Mesendoderm (in vitro differentiated cells): ENCODE results near the gene ZP3.
"Not testable (repeated sequence)": the region's sequence is repeated elsewhere in the genome, so short reads cannot be mapped to it uniquely, and the experiment has no call there.

Source experiments
- DNase-seq: peaks from one replicate; pipeline ENCODE4 v3.0.0; 2013
- H2AK5ac ChIP-seq: 2 replicates; pipeline ENCODE4 v1.6.1; 2013; ENCODE audit warnings: low read length, inconsistent platforms
- H2BK120ac ChIP-seq: 2 replicates; pipeline ENCODE4 v1.6.1; 2013; ENCODE audit warnings: low read depth, mild to moderate bottlenecking, low read length, moderate library complexity, mixed read lengths
- H2BK15ac ChIP-seq: replicated peaks from 2 replicates; pipeline ENCODE4 v1.6.1; 2013; ENCODE audit warnings: low read depth, mild to moderate bottlenecking, moderate library complexity
- H2BK5ac ChIP-seq: 2 replicates; pipeline ENCODE4 v1.6.1; 2013; ENCODE audit warnings: low read length, inconsistent platforms
- H3K18ac ChIP-seq: 2 replicates; pipeline ENCODE4 v1.6.1; 2013; ENCODE audit warnings: mild to moderate bottlenecking, low read length, mixed read lengths
- H3K23ac ChIP-seq: one replicate; pipeline ENCODE4 v1.6.1; 2013; ENCODE audit warnings: low read length
- H3K27ac ChIP-seq: 2 replicates; pipeline ENCODE4 v1.5.1; 2013; ENCODE audit warnings: low read depth, mild to moderate bottlenecking, inconsistent platforms, low read length, moderate library complexity
- H3K27me3 ChIP-seq: 2 replicates; pipeline ENCODE4 v1.6.1; 2013; ENCODE audit warnings: low read length, control low read depth, mild to moderate bottlenecking, inconsistent platforms; ENCODE audit not compliant: insufficient read depth, poor library complexity
- H3K36me3 ChIP-seq: 2 replicates; pipeline ENCODE4 v1.6.1; 2013; ENCODE audit warnings: low read length, inconsistent platforms; ENCODE audit not compliant: control insufficient read depth, insufficient read depth
- H3K4ac ChIP-seq: one replicate; pipeline ENCODE4 v1.6.1; 2013; ENCODE audit warnings: low read depth, mild to moderate bottlenecking, low read length, moderate library complexity
- H3K4me1 ChIP-seq: 2 replicates; pipeline ENCODE4 v1.6.1; 2013; ENCODE audit warnings: low read depth, low read length, inconsistent platforms; ENCODE audit not compliant: control insufficient read depth
- H3K4me2 ChIP-seq: 2 replicates; pipeline ENCODE4 v1.6.1; 2013; ENCODE audit warnings: low read length
- H3K4me3 ChIP-seq: 2 replicates; pipeline ENCODE4 v1.5.1; 2013; ENCODE audit warnings: mild to moderate bottlenecking, low read length
- H3K56ac ChIP-seq: one replicate; pipeline ENCODE4 v1.6.1; 2013; ENCODE audit warnings: low read length
- H3K79me1 ChIP-seq: 2 replicates; pipeline ENCODE4 v1.6.1; 2013; ENCODE audit warnings: low read length, inconsistent platforms
- H3K79me2 ChIP-seq: 2 replicates; pipeline ENCODE4 v1.6.1; 2013; ENCODE audit warnings: mild to moderate bottlenecking, low read length; ENCODE audit not compliant: control insufficient read depth, insufficient read depth
- H3K9ac ChIP-seq: 2 replicates; pipeline ENCODE4 v1.6.1; 2013; ENCODE audit warnings: low read length, inconsistent platforms
- H4K5ac ChIP-seq: one replicate; pipeline ENCODE4 v1.6.1; 2013; ENCODE audit warnings: low read length
- H4K8ac ChIP-seq: one replicate; pipeline ENCODE4 v1.6.1; 2013; ENCODE audit warnings: low read depth, mild to moderate bottlenecking, control low read depth, low read length, moderate library complexity
- WGBS: extraction: QIAGEN DNeasy Blood & Tissue Kit; methylation state at CpG from one replicate; pipeline ENCODE4 v1.1.7; 2013; ENCODE audit warnings: low lambda C conversion rate, missing lambda C conversion rate; ENCODE audit not compliant: insufficient coverage; ENCODE audit errors: extremely low coverage; 5-methylcytosine and 5-hydroxymethylcytosine counted together

Gene ZP3

GRCh38 chr7:76407718-76408117, 17.0 kb upstream of the ZP3 start:
- Histone ChIP-seq H4K8ac (no peak overlapping the region), H3K4ac (no peak overlapping the region), H4K5ac (no peak overlapping the region), H3K18ac (no peak overlapping the region), H2BK15ac (no peak overlapping the region), H2BK120ac (no peak overlapping the region), H2AK5ac (no peak overlapping the region), H2BK5ac (no peak overlapping the region), H3K36me3 (no peaks in the 10 kb centered on the region), H3K56ac (no peak overlapping the region), H3K79me2 (no peaks in the 10 kb centered on the region), H3K9ac (no peak overlapping the region), H3K27ac (no peak overlapping the region), H3K23ac (no peak overlapping the region), H3K79me1 (no peaks in the 10 kb centered on the region), H3K27me3 (no peaks in the 10 kb centered on the region), H3K4me2 (no peak overlapping the region), H3K4me3 (no peak overlapping the region), H3K4me1 (no peaks in the 10 kb centered on the region)
- no CpG with 5 or more reads among the region's 4 CpGs for WGBS
- no peak for DNase-seq

- Histone ChIP-seq H3K4me2 (no peak overlapping the region), H2BK120ac (no peak overlapping the region), H3K18ac (no peak overlapping the region), H3K56ac (no peak overlapping the region), H3K4ac (no peak overlapping the region), H3K27ac (no peak overlapping the region), H2AK5ac (no peak overlapping the region), H2BK5ac (no peak overlapping the region), H4K5ac (no peak overlapping the region), H3K4me1 (no peaks in the 10 kb centered on the region), H2BK15ac (no peak overlapping the region), H3K9ac (no peak overlapping the region), H4K8ac (no peak overlapping the region), H3K27me3 (no peaks in the 10 kb centered on the region), H3K4me3 (no peak overlapping the region), H3K36me3 (no peaks in the 10 kb centered on the region), H3K79me1 (no peaks in the 10 kb centered on the region), H3K23ac (no peak overlapping the region), H3K79me2 (no peaks in the 10 kb centered on the region)
- DNase-seq = no peak
Measured at GRCh38 chr7:76408121-76408560, 16.6 kb upstream of the ZP3 start.

GRCh38 chr7:76409537-76409936, 15.2 kb upstream of the ZP3 start, which contains the start of gene SSC4D:
Gene SSC4D (minus strand): TSS chr7:76409697. CDS start chr7:76404439, 5,258 bp downstream.
- Histone ChIP-seq H3K56ac (peak within 1 kb of the TSS; percentile 80), H3K79me1 (no peaks in the 10 kb centered on the region), H3K36me3 (no peaks in the 10 kb centered on the region), H3K9ac (peak within 1 kb of the TSS; percentile 62), H3K23ac (no peak within 1 kb of the TSS), H3K4me2 (peak within 1 kb of the TSS; percentile 26), H4K5ac (no peak within 1 kb of the TSS), H2AK5ac (no peak within 1 kb of the TSS), H3K27ac (no peak within 1 kb of the TSS), H3K4ac (no peak within 1 kb of the TSS), H3K4me3 (no peak within 1 kb of the TSS), H3K27me3 (no peaks in the 10 kb centered on the region), H4K8ac (no peak within 1 kb of the TSS), H2BK5ac (no peak within 1 kb of the TSS), H3K18ac (no peak within 1 kb of the TSS), H2BK15ac (no peak within 1 kb of the TSS), H2BK120ac (no peak within 1 kb of the TSS), H3K79me2 (no peaks in the 10 kb centered on the region), H3K4me1 (no peaks in the 10 kb centered on the region)
- peak; percentile 87 for DNase-seq
- no CpG with 5 or more reads among the region's 6 CpGs for WGBS

- Histone ChIP-seq H2BK5ac (no peak overlapping the region), H3K4me3 (no peak overlapping the region), H2AK5ac (no peak overlapping the region), H3K36me3 (no peaks in the 10 kb centered on the region), H4K8ac (no peak overlapping the region), H4K5ac (no peak overlapping the region), H3K23ac (no peak overlapping the region), H3K9ac (no peak overlapping the region), H3K4me2 (no peak overlapping the region), H3K4me1 (no peaks in the 10 kb centered on the region), H3K27me3 (no peaks in the 10 kb centered on the region), H2BK120ac (no peak overlapping the region), H3K79me2 (no peaks in the 10 kb centered on the region), H3K4ac (no peak overlapping the region), H3K18ac (no peak overlapping the region), H3K79me1 (no peaks in the 10 kb centered on the region), H3K27ac (no peak overlapping the region), H2BK15ac (no peak overlapping the region), H3K56ac (no peak overlapping the region)
- no CpG with 5 or more reads among the region's 1 CpG for WGBS
- DNase-seq = no peak
Measured at GRCh38 chr7:76411626-76412025, 13.1 kb upstream of the ZP3 start.

- Histone ChIP-seq H4K8ac (no peak overlapping the region), H3K4me1 (no peaks in the 10 kb centered on the region), H3K79me1 (no peaks in the 10 kb centered on the region), H3K27me3 (no peaks in the 10 kb centered on the region), H2BK5ac (no peak overlapping the region), H3K23ac (no peak overlapping the region), H2BK120ac (no peak overlapping the region), H4K5ac (no peak overlapping the region), H3K18ac (no peak overlapping the region), H3K9ac (no peak overlapping the region), H3K79me2 (no peaks in the 10 kb centered on the region), H3K36me3 (no peaks in the 10 kb centered on the region), H3K56ac (no peak overlapping the region), H3K4ac (no peak overlapping the region), H2AK5ac (no peak overlapping the region), H2BK15ac (no peak overlapping the region), H3K4me3 (no peak overlapping the region), H3K27ac (no peak overlapping the region), H3K4me2 (no peak overlapping the region)
- no peak for DNase-seq
- WGBS = no CpG with 5 or more reads among the region's 5 CpGs
Measured at GRCh38 chr7:76412249-76412648, 12.5 kb upstream of the ZP3 start.

GRCh38 chr7:76417654-76418310, 7.0 kb upstream of the ZP3 start:
- H3K9ac ChIP-seq, H2BK120ac ChIP-seq, H3K4me1 ChIP-seq, H3K4me3 ChIP-seq, H3K36me3 ChIP-seq, H4K8ac ChIP-seq, H2AK5ac ChIP-seq, H3K27me3 ChIP-seq, H2BK15ac ChIP-seq, H3K27ac ChIP-seq, H3K4ac ChIP-seq, H3K23ac ChIP-seq, H3K56ac ChIP-seq, H3K79me1 ChIP-seq, H4K5ac ChIP-seq, H3K18ac ChIP-seq, H3K79me2 ChIP-seq, DNase-seq, H3K4me2 ChIP-seq, H2BK5ac ChIP-seq: not testable (repeated sequence)
- WGBS = no CpG with 5 or more reads among the region's 10 CpGs
